AG04450 (cell line): Measurements from ENCODE around the gene RPTOR. TPM values are rescaled to one million over a fixed set of nuclear protein-coding genes. Genes with fewer than 3 reads are reported as not detected.

ENCODE experiments used
- CTCF ChIA-PET: fragments of 300-600, 350-600 bp; formaldehyde crosslinking; extraction: SDS; loops from one replicate; lab custom pipeline; 2022; ENCODE audit warnings: antibody characterized with exemption, inconsistent platforms; lab: Charles Lee
- POLR2A ChIA-PET: fragments of 350-600 bp; formaldehyde crosslinking; extraction: SDS; loops from one replicate; lab custom pipeline; 2021; ENCODE audit warnings: antibody characterized with exemption, inconsistent platforms; lab: Yijun Ruan, JAX
- DNase-seq: peaks from one replicate; pipeline ENCODE4 v3.0.0-alpha.2; 2011; ENCODE audit warnings: low read depth, low spot score
- H3K27ac ChIP-seq: one replicate; pipeline ENCODE4 v1.5.1; 2012; ENCODE audit warnings: low read depth, low read length, control low read depth
- H3K27me3 ChIP-seq: one replicate; pipeline ENCODE4 v1.6.0; 2012; ENCODE audit warnings: low read length; ENCODE audit not compliant: control insufficient read depth, insufficient read depth
- H3K4me3 ChIP-seq: 2 replicates; pipeline ENCODE4 v1.5.1; 2011; ENCODE audit warnings: mild to moderate bottlenecking, low read depth, low read length, control low read depth
- H3K9me3 ChIP-seq: 2 replicates; pipeline ENCODE4 v1.5.1; 2012; ENCODE audit warnings: low read length; ENCODE audit not compliant: control insufficient read depth, insufficient read depth
- CTCF ChIP-seq: IDR thresholded peaks from 2 replicates; pipeline ENCODE4 v1.5.1; 2011; ENCODE audit warnings: low read depth, low read length, control low read depth, inconsistent platforms
- polyA plus RNA-seq: library from polyadenylated mRNA; depleted of rRNA; stranded (reverse); fragments of >200 nt; gene quantifications from 2 replicates; pipeline ENCODE4 v1.2.3, GENCODE V29; 2011

Gene RPTOR
- polyA plus RNA-seq, 1 experiment: 6.2 TPM

GRCh38 chr17:80662557-80662956 lies 117.9 kb downstream of the RPTOR start:
- TF ChIP-seq CTCF: no peak
- no peak for DNase-seq
- no peak overlapping the region for H3K27ac ChIP-seq
- POLR2A ChIA-PET: no interaction called here
- H3K27me3 ChIP-seq: no peaks in the 10 kb centered on the region
- peaks cover 8% of the 10 kb centered on the region for H3K9me3 ChIP-seq
- H3K4me3 ChIP-seq: no peak overlapping the region
- CTCF ChIA-PET: no interaction called here

DNA sequence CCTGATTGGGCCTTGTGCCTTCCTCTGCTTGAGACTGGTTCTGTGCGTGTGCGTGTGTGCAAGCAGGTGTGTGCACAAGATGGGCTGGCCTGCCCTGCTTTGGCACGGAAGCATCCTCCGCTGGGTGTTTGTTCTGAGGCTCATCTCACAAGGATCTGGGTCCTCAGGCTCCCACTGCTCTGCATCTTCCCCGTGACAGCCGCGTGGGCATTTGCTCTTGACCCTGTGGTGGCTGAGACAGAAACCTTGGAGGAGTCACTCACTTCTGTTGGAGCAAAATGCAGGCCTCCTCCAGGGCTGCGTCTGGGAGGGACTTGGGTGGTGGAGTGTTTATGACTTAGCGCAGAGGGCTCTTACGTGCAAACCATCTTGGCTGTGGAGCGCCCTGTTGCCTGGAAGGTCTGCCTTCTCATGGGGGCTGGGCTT lies 119.2 kb downstream of the RPTOR start:
- DNase-seq: no peak
- ChIA-PET CTCF (no interaction called here), POLR2A (no interaction called here)
- Histone ChIP-seq H3K27ac (no peak overlapping the region), H3K9me3 (peaks cover 7% of the 10 kb centered on the region; the same call in 1 of the 2 replicates), H3K27me3 (no peaks in the 10 kb centered on the region), H3K4me3 (no peak overlapping the region)
- no peak for TF ChIP-seq CTCF

- TF ChIP-seq CTCF: no peak
- no peak for DNase-seq
Measured at GRCh38 chr17:80664217-80664790, 119.7 kb downstream of the RPTOR start.

DNA sequence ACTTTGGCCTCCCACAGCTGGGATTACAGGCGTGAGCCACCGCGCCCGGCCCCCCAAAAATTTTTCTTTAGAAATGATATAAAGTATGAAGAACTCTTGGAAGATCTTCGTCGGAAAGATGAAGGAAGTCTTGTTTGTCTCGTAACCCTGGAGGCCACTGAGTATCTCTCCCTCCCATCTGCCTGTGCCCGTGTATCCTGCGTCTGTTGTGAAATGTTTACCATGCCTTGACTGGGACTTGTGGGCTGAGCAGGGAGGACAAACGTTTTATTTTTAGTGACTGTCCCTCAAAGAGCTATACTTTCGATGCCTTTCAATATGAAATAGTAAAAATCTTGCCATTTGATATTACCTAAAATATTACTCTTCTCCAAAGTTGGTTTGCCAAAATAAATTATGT lies 121.2 kb downstream of the RPTOR start:
- DNase-seq: no peak
- TF ChIP-seq CTCF: no peak
- Histone ChIP-seq H3K27ac (no peak overlapping the region), H3K9me3 (peaks cover 8% of the 10 kb centered on the region; the same call in 1 of the 2 replicates), H3K27me3 (no peaks in the 10 kb centered on the region), H3K4me3 (no peak overlapping the region)
- ChIA-PET POLR2A (no interaction called here), CTCF (no interaction called here)

More at GRCh38 chr17:80664217-80664790, 119.7 kb downstream of the RPTOR start:
- CTCF ChIA-PET: no interaction called here
- no peaks in the 10 kb centered on the region for H3K27me3 ChIP-seq
- H3K9me3 ChIP-seq: peaks cover 7% of the 10 kb centered on the region; the same call in 1 of the 2 replicates
- POLR2A ChIA-PET: no interaction called here
- H3K27ac ChIP-seq: peak overlapping the region; percentile 31
- no peak overlapping the region for H3K4me3 ChIP-seq

DNA sequence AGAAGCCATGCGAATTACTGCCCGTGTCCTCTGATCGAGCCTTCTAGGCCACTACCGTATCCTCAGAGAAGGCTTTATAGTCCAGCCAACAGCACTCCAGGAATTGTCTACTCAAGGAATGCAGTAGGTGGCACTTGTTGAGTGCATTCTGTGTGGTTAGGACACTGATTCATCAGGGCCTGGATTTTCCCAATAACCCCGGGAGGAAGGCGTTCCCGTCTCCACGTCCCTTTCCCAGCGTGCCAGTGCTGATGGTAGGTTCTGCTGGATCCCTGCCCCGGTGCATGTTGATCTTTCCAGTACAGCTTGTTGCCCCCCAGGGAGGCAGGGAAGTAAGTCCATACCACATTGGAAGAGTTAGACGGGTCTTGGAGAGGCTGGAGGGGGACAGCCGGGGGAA lies 122.2 kb downstream of the RPTOR start:
- POLR2A ChIA-PET: no interaction called here
- Histone ChIP-seq H3K4me3 (no peak overlapping the region), H3K9me3 (peaks cover 4% of the 10 kb centered on the region; the same call in 1 of the 2 replicates), H3K27me3 (no peaks in the 10 kb centered on the region), H3K27ac (no peak overlapping the region)
- DNase-seq: no peak
- CTCF ChIA-PET: no interaction called here
- TF ChIP-seq CTCF: no peak
